DOHH2 (cell line): Measurements from ENCODE around the gene STAM.

Source experiments
- H3F3A ChIP-seq: fragments of 200-600 bp; sonication (generic), shearing (Covaris generic); 2 replicates; pipeline ENCODE4 v1.6.0; 2016; ENCODE audit warnings: antibody characterized with exemption, mild to moderate bottlenecking; ENCODE audit not compliant: control insufficient read depth, insufficient read depth
- H3K27ac ChIP-seq: fragments of 200-600 bp; sonication (generic); 2 replicates; pipeline ENCODE4 v1.5.1; 2014; ENCODE audit warnings: low read depth, mild to moderate bottlenecking, low read length, moderate library complexity
- H3K27me3 ChIP-seq: fragments of 200-600 bp; sonication (generic); 2 replicates; pipeline ENCODE4 v1.6.1; 2014; ENCODE audit warnings: mild to moderate bottlenecking, low read length, mixed read lengths; ENCODE audit not compliant: control insufficient read depth
- H3K36me3 ChIP-seq: fragments of 200-600 bp; sonication (generic); 2 replicates; pipeline ENCODE4 v1.6.1; 2014; ENCODE audit warnings: mild to moderate bottlenecking, low read length, moderate library complexity, mixed read lengths; ENCODE audit not compliant: control insufficient read depth
- H3K4me1 ChIP-seq: fragments of 200-600 bp; sonication (generic); 2 replicates; pipeline ENCODE4 v1.6.1; 2014; ENCODE audit warnings: mild to moderate bottlenecking, low read length, mixed read lengths; ENCODE audit not compliant: control insufficient read depth
- H3K4me2 ChIP-seq: fragments of 200-600 bp; sonication (generic); 2 replicates; pipeline ENCODE4 v1.6.0; 2014; ENCODE audit warnings: mild to moderate bottlenecking, low read length, moderate library complexity
- H3K4me3 ChIP-seq: fragments of 200-600 bp; sonication (generic); 2 replicates; pipeline ENCODE4 v1.5.1; 2014; ENCODE audit warnings: mild to moderate bottlenecking, low read length, mixed read lengths
- H3K79me2 ChIP-seq: fragments of 200-600 bp; sonication (generic); 2 replicates; pipeline ENCODE4 v1.6.1; 2014; ENCODE audit warnings: mild to moderate bottlenecking, low read length, mixed read lengths; ENCODE audit not compliant: control insufficient read depth
- H3K9me2 ChIP-seq: fragments of 200-600 bp; sonication (generic); replicated peaks from 2 replicates; pipeline ENCODE4 v1.6.1; 2014; ENCODE audit warnings: mild to moderate bottlenecking, low read length, mixed read lengths; ENCODE audit not compliant: control insufficient read depth
- H3K9me3 ChIP-seq: fragments of 200-600 bp; sonication (generic); 2 replicates; pipeline ENCODE4 v1.6.1; 2014; ENCODE audit warnings: antibody characterized with exemption, low read length, mixed read lengths; ENCODE audit not compliant: control insufficient read depth, insufficient read depth
- H4K20me1 ChIP-seq: fragments of 200-600 bp; sonication (generic); 2 replicates; pipeline ENCODE4 v1.6.0; 2014; ENCODE audit warnings: low read depth, mild to moderate bottlenecking, antibody characterized with exemption, low read length, moderate library complexity; ENCODE audit not compliant: control insufficient read depth, insufficient read depth
- EZH2phosphoT487 ChIP-seq: fragments of 200-600 bp; sonication (generic); IDR thresholded peaks from 2 replicates; pipeline ENCODE4 v1.6.1; 2017; ENCODE audit warnings: borderline replicate concordance, mild to moderate bottlenecking, antibody characterized with exemption, low read length, moderate library complexity, mixed read lengths
- TF ChIP-seq, protein P1 (sequence below): fragments of 200-600 bp; sonication (generic); IDR thresholded peaks from one replicate; pipeline ENCODE4 v1.5.1; 2014; ENCODE audit warnings: antibody characterized with exemption, mild to moderate bottlenecking, low read depth, low read length; ENCODE audit not compliant: poor library complexity, severe bottlenecking

The STAM gene

DNA sequence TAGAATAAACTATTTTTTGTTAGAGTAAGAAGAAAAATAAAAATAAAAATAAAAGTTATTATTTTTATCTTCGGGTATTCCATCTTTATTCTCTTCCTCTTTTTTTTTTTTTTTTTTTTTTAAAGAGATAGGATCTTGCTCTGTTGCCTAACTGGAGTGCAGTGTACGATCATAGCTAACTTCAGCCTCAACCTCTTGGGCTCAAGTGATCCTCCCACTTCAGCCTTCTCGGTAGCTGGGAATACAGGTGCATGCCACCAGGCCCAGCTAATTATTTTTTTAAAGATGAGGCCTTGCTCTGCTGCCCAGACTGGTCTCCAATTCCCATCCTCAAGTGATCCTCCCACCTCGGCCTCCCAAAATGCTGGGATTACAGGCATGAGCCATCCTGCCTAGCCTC lies 15.4 kb downstream of the STAM start:
- Histone ChIP-seq H3K27ac (no peak overlapping the region), H3K27me3 (no peaks in the 10 kb centered on the region), H3F3A (no peaks in the 10 kb centered on the region), H3K9me3 (no peaks in the 10 kb centered on the region), H3K9me2 (no peaks in the 10 kb centered on the region), H4K20me1 (no peaks in the 10 kb centered on the region), H3K4me1 (peaks cover 3% of the 10 kb centered on the region), H3K36me3 (peaks cover 15% of the 10 kb centered on the region), H3K79me2 (peaks cover 58% of the 10 kb centered on the region), H3K4me3 (no peak overlapping the region), H3K4me2 (no peak overlapping the region)
- no peak for TF ChIP-seq EZH2phosphoT487

DNA sequence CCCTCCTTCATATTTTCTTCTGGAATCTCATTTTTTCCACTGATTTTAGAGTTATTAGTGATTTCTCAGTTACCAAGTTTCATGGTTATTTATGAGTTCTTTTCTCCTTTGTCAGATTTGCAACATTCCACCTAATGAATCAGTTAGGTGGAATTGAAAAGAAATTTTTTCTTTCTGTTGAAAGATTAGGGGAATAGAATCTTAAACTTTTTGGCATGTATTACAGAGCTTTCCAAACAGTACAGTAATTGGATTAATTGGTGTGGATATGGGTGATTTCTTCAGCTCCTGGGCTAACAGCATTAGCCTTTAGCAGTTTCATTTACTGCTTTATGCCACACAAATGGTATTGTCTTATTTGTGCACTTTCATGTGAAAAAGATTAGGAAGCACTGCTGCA lies 17.0 kb downstream of the STAM start:
- no peak overlapping the region for H3K4me2 ChIP-seq
- H3K36me3 ChIP-seq = peaks cover 15% of the 10 kb centered on the region
- H3K4me3 ChIP-seq = no peak overlapping the region
- no peak overlapping the region for H3K27ac ChIP-seq
- H3F3A ChIP-seq = no peaks in the 10 kb centered on the region
- no peaks in the 10 kb centered on the region for H3K27me3 ChIP-seq
- peaks cover 3% of the 10 kb centered on the region; the same call in 1 of the 2 replicates for H3K4me1 ChIP-seq
- no peaks in the 10 kb centered on the region for H4K20me1 ChIP-seq
- no peaks in the 10 kb centered on the region for H3K9me3 ChIP-seq
- peaks cover 44% of the 10 kb centered on the region for H3K79me2 ChIP-seq
- no peak for TF ChIP-seq EZH2phosphoT487
- H3K9me2 ChIP-seq = no peaks in the 10 kb centered on the region

DNA sequence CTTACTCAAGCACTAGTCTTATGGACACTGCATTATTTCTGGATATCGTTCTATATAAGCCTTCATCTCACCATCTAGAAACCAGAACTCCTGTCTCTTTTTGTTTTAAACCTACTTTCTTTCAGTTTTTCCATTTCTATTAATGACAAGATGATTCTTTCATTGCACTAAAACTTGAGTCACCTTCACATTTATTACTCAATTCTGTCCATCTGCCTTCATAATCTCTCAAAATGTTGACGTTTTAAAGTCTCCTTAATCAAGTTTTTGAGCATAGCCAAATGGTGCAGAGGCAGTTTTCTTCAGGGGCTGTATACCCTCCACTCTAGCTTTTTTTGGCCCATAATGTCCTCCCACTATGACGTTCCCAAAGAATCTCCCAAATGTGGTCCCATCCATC lies 17.6 kb downstream of the STAM start:
- TF ChIP-seq, protein P1, sequence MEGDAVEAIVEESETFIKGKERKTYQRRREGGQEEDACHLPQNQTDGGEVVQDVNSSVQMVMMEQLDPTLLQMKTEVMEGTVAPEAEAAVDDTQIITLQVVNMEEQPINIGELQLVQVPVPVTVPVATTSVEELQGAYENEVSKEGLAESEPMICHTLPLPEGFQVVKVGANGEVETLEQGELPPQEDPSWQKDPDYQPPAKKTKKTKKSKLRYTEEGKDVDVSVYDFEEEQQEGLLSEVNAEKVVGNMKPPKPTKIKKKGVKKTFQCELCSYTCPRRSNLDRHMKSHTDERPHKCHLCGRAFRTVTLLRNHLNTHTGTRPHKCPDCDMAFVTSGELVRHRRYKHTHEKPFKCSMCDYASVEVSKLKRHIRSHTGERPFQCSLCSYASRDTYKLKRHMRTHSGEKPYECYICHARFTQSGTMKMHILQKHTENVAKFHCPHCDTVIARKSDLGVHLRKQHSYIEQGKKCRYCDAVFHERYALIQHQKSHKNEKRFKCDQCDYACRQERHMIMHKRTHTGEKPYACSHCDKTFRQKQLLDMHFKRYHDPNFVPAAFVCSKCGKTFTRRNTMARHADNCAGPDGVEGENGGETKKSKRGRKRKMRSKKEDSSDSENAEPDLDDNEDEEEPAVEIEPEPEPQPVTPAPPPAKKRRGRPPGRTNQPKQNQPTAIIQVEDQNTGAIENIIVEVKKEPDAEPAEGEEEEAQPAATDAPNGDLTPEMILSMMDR = no peak
- TF ChIP-seq EZH2phosphoT487 = no peak
- H3K4me3 ChIP-seq = no peak overlapping the region
- H3K4me2 ChIP-seq = no peak overlapping the region
- H3K9me2 ChIP-seq = no peaks in the 10 kb centered on the region
- H3F3A ChIP-seq = no peaks in the 10 kb centered on the region
- H3K79me2 ChIP-seq = peaks cover 39% of the 10 kb centered on the region
- H4K20me1 ChIP-seq = no peaks in the 10 kb centered on the region
- peaks cover 15% of the 10 kb centered on the region for H3K36me3 ChIP-seq
- no peak overlapping the region for H3K27ac ChIP-seq
- no peaks in the 10 kb centered on the region for H3K27me3 ChIP-seq
- H3K9me3 ChIP-seq = no peaks in the 10 kb centered on the region
- peaks cover 3% of the 10 kb centered on the region; the same call in 1 of the 2 replicates for H3K4me1 ChIP-seq

DNA sequence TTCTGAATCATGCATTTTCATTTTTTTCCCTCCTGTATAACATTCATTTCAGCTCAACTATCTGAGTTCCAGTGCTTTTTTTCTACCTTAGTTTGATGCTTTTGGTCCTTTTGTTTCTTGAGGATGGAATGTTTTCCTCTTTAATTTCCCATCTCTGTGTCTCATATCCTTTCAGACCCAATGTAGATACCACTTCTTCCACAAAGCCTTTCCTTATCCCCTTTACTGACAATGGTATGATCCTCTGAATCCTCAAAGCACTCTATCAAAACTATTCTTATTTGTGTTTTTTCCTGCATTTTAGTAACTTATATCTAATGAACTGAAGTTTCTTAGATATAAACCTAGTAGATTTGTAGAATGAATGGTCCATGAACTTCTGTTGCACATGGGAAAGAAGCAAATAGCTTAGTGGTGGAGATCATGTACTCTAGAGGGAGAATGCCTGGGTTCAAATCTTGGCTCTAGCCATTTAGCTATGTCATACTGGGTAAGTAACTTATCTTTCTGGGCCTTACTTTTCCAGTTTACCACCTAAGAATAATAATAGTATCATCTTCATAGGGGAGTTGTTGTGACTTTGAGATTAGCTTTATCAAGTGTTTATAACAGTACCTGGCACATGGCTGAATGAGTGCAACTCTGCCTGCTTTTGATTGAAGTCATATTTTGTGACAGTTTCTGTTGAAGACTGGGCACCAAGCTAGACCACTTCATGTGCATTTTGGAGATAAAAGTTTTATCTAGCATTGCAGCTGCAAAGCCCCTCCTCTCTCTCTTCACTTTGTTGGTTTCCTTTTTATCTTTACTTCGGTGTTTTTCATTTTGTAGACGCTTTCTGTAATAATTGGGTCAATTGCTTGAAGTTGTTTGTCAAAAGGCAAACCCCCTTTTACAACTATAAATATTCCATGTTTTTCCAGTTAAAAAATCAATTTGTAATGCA lies 18.5 kb downstream of the STAM start:
- no peaks in the 10 kb centered on the region for H4K20me1 ChIP-seq
- no peaks in the 10 kb centered on the region for H3K9me3 ChIP-seq
- H3K9me2 ChIP-seq = no peaks in the 10 kb centered on the region
- H3K27me3 ChIP-seq = no peaks in the 10 kb centered on the region
- H3K4me2 ChIP-seq = no peak overlapping the region
- peaks cover 29% of the 10 kb centered on the region for H3K79me2 ChIP-seq
- TF ChIP-seq, protein P1 = no peak
- no peak for TF ChIP-seq EZH2phosphoT487
- peaks cover 3% of the 10 kb centered on the region; the same call in 1 of the 2 replicates for H3K4me1 ChIP-seq
- peaks cover 15% of the 10 kb centered on the region for H3K36me3 ChIP-seq
- H3K27ac ChIP-seq = no peak overlapping the region
- no peak overlapping the region for H3K4me3 ChIP-seq
- H3F3A ChIP-seq = no peaks in the 10 kb centered on the region
